HepG2 (cell line): ENCODE measurements around the gene LMNA. TPM values are rescaled to one million over a fixed set of nuclear protein-coding genes. Genes with fewer than 3 reads are reported as not detected.

ENCODE experiments used
- AKNA ChIP-seq: sonication (generic); formaldehyde crosslinking; IDR thresholded peaks from 2 replicates; pipeline ENCODE4 v1.4.0; 2020; ENCODE audit warnings: missing genetic modification reagents, borderline replicate concordance
- BRCA1 ChIP-seq: sonication (generic); formaldehyde crosslinking; IDR thresholded peaks from 2 replicates; pipeline ENCODE4 v1.4.0; 2020; ENCODE audit warnings: missing genetic modification reagents
- CENPBD1 ChIP-seq: sonication (generic); formaldehyde crosslinking; IDR thresholded peaks from 2 replicates; pipeline ENCODE4 v1.8.0; 2022; ENCODE audit warnings: missing genetic modification reagents, low read depth, mild to moderate bottlenecking, borderline replicate concordance
- DNMT3B ChIP-seq: conservative IDR thresholded peaks from 2 replicates; pipeline ENCODE4 v1.6.1; 2016; ENCODE audit warnings: missing biosample characterization, control low read depth
- HNRNPLL ChIP-seq: fragments of 200-400 bp; formaldehyde crosslinking; IDR thresholded peaks from 2 replicates; pipeline ENCODE4 v1.6.1; 2017; ENCODE audit warnings: mild to moderate bottlenecking, low read depth, low read length; ENCODE audit not compliant: poor library complexity, severe bottlenecking
- JDP2 ChIP-seq: sonication (generic); formaldehyde crosslinking; IDR thresholded peaks from 2 replicates; pipeline ENCODE4 v1.8.1; 2022; ENCODE audit warnings: missing genetic modification reagents, borderline replicate concordance
- NCOA2 ChIP-seq: sonication (generic); formaldehyde crosslinking; IDR thresholded peaks from 2 replicates; pipeline ENCODE4 v1.8.0; 2022; ENCODE audit warnings: inconsistent platforms
- NFATC3 ChIP-seq: sonication (generic); formaldehyde crosslinking; IDR thresholded peaks from 2 replicates; pipeline ENCODE4 v1.5.1; 2020; ENCODE audit warnings: mild to moderate bottlenecking, missing genetic modification reagents
- NFYC ChIP-seq: IDR thresholded peaks from 2 replicates; pipeline ENCODE4 v1.6.1; 2016; ENCODE audit warnings: missing genetic modification reagents, missing compliant biosample characterization
- PAF1 ChIP-seq: IDR thresholded peaks from 2 replicates; pipeline ENCODE4 v1.6.1; 2016; ENCODE audit warnings: missing genetic modification reagents, missing compliant biosample characterization
- SALL1 ChIP-seq: sonication (generic); formaldehyde crosslinking; IDR thresholded peaks from 2 replicates; pipeline ENCODE4 v1.8.0; 2022; ENCODE audit warnings: mild to moderate bottlenecking, missing genetic modification reagents
- SIX1 ChIP-seq: sonication (generic); formaldehyde crosslinking; IDR thresholded peaks from 2 replicates; pipeline ENCODE4 v1.4.0; 2020; ENCODE audit warnings: missing genetic modification reagents, borderline replicate concordance
- TRIM24 ChIP-seq: sonication (generic); formaldehyde crosslinking; IDR thresholded peaks from 2 replicates; pipeline ENCODE4 v1.8.0; 2022; ENCODE audit warnings: mild to moderate bottlenecking, missing genetic modification reagents
- ZEB1 ChIP-seq: IDR thresholded peaks from 2 replicates; pipeline ENCODE4 v1.6.1; 2012; ENCODE audit warnings: mild to moderate bottlenecking, low read depth, inconsistent platforms; ENCODE audit not compliant: insufficient replicate concordance
- ZNF10 ChIP-seq: sonication (generic); formaldehyde crosslinking; IDR thresholded peaks from 2 replicates; pipeline ENCODE4 v1.4.0; 2020; ENCODE audit warnings: mild to moderate bottlenecking, low read depth, missing genetic modification reagents, borderline replicate concordance
- ZNF276 ChIP-seq: sonication (generic); formaldehyde crosslinking; IDR thresholded peaks from 2 replicates; pipeline ENCODE4 v1.4.0; 2020; ENCODE audit warnings: mild to moderate bottlenecking, low read depth, missing genetic modification reagents
- ZNF432 ChIP-seq: sonication (generic); formaldehyde crosslinking; IDR thresholded peaks from 2 replicates; pipeline ENCODE4 v1.5.0; 2020; ENCODE audit warnings: missing genetic modification reagents, mild to moderate bottlenecking, borderline replicate concordance
- ZNF546 ChIP-seq: sonication (generic); formaldehyde crosslinking; conservative IDR thresholded peaks from 2 replicates; pipeline ENCODE4 v1.8.1; 2023; ENCODE audit warnings: mild to moderate bottlenecking, missing genetic modification reagents
- ZNF580 ChIP-seq: IDR thresholded peaks from 2 replicates; pipeline ENCODE4 v1.6.1; 2016; ENCODE audit warnings: low read depth, borderline replicate concordance
- ZNF639 ChIP-seq: conservative IDR thresholded peaks from 2 replicates; pipeline ENCODE4 v1.6.1; 2018; ENCODE audit warnings: missing genetic modification reagents
- ZSCAN20 ChIP-seq: sonication (generic); formaldehyde crosslinking; IDR thresholded peaks from 2 replicates; pipeline ENCODE4 v1.4.0; 2020; ENCODE audit warnings: missing genetic modification reagents, mild to moderate bottlenecking, borderline replicate concordance
- polyA plus RNA-seq, 8 experiments: library from polyadenylated mRNA; depleted of rRNA in 3 of 8; stranded (reverse) in 7 of 8; unstranded in 1 of 8; fragments of >200 nt; fragmentation: Illumina TruSeq in 4 of 8; extraction: Trizol in 4 of 8; gene quantifications; 2 replicates each; pipeline versions ENCODE4 v1.2.1 to v1.2.3, GENCODE V29; 2011 to 2016; ENCODE audit warnings: low read depth in 4 of 8, missing spikeins in 1 of 8, mixed read lengths in 1 of 8; ENCODE audit not compliant: insufficient read depth in 1 of 8
- total RNA-seq, 5 experiments: library from RNA; depleted of rRNA; stranded (reverse); fragments of >200 nt; fragmentation: Illumina TruSeq; extraction: Trizol; gene quantifications; 2 replicates each; pipeline ENCODE4 v1.2.3, GENCODE V29; 2016; ENCODE audit warnings: low read depth in 1 of 5

Gene LMNA
- total and polyA plus RNA-seq, 2 of the 13 experiments (the other 11 are each of a cell fraction or from before 2014, with no cell fraction given) = 107 to 225 TPM

GRCh38 chr1:156114101-156114918, at the start of gene LMNA (continued):
- no peak for TF ChIP-seq AKNA (CRISPR knock-in tag)
- no peak for TF ChIP-seq ZEB1
- no peak; the same call in 1 of the 2 replicates for TF ChIP-seq ZNF432 (CRISPR knock-in tag)
- peak; percentile 26 for TF ChIP-seq HNRNPLL
- TF ChIP-seq ZNF276 (CRISPR knock-in tag) = no peak; the same call in 1 of the 2 replicates
- no peak for TF ChIP-seq ZSCAN20 (CRISPR knock-in tag)
- TF ChIP-seq NFYC = no peak
- no peak for TF ChIP-seq BRCA1 (CRISPR knock-in tag)
- TF ChIP-seq NFATC3 = no peak
- peak; percentile 28; the same call in 1 of the 2 replicates for TF ChIP-seq ZNF639 (CRISPR knock-in tag)
- TF ChIP-seq PAF1 (CRISPR knock-in tag) = no peak
- no peak for TF ChIP-seq DNMT3B (CRISPR knock-in tag)
- no peak for TF ChIP-seq SIX1 (CRISPR knock-in tag)
- no peak for TF ChIP-seq ZNF546
- TF ChIP-seq SALL1 (CRISPR knock-in tag) = peak; percentile 32
- TF ChIP-seq ZNF10 (CRISPR knock-in tag) = no peak
- TF ChIP-seq TRIM24 = no peak
- TF ChIP-seq CENPBD1 (CRISPR knock-in tag) = no peak
- TF ChIP-seq JDP2 (CRISPR knock-in tag) = no peak
- TF ChIP-seq ZNF580 = peak; percentile 18; the same call in 1 of the 2 replicates
- TF ChIP-seq NCOA2 (CRISPR knock-in tag) = no peak
